ENCODE data around the gene GDF11. TPM values are rescaled to one million over a fixed set of nuclear protein-coding genes. Genes with fewer than 3 reads are reported as not detected.

GDF11 gene
- total and polyA plus RNA-seq, 2 of the 4 experiments (the other 2 are of a cell fraction), result 2.7 to 12.9 TPM

DNA sequence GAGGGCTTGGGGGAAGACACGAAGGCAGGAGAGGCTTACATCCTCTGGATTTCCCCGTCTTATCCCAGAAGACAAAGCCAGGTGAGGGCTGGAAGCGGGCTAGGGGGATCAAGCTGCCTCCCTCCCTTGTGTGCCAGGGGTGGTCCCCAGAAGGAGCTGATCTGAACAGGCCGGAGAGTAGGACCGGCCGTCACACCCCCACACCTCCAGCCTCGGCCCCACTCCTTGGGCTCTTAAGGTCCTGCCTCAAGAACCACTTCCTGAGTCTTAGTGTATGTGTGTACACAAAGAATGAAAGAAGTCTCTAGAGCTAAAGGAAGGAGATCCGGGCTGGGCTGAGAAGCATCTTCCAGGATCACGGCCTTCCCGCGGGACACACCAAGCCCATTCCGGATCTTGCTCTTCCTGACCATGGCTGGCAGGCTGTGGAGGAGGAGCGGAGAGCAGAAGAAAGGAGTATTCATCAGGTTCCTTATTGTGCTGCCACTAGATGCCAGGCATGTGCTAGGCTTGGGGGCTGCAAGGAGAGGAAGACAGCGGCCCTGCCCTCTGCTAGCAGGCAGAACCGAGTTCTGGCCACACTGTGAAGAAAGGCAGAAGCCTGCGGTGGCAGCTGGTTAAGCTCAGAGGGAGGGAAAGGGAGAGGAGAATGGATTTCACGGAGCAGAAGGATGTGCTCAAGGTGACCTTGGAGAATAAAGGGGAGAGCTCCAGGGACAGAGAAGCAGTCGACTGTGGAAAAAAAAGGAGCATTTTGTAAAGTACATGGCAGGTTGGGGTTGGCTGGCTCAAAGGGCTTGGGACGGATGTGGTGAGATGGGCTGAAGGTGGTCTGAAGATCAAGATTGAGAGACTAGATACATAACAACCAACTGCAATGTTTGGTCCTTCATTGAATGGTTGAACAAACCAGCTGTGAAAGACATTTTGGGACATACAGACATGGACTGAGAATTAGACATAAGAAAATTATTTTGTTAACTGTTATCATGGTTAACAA lies 12.8 kb upstream of the GDF11 start:
- peak overlapping the region; percentile 92 for H3K9ac ChIP-seq (ENCODE audit: low read depth, low read length)
- TF ChIP-seq, protein P1, sequence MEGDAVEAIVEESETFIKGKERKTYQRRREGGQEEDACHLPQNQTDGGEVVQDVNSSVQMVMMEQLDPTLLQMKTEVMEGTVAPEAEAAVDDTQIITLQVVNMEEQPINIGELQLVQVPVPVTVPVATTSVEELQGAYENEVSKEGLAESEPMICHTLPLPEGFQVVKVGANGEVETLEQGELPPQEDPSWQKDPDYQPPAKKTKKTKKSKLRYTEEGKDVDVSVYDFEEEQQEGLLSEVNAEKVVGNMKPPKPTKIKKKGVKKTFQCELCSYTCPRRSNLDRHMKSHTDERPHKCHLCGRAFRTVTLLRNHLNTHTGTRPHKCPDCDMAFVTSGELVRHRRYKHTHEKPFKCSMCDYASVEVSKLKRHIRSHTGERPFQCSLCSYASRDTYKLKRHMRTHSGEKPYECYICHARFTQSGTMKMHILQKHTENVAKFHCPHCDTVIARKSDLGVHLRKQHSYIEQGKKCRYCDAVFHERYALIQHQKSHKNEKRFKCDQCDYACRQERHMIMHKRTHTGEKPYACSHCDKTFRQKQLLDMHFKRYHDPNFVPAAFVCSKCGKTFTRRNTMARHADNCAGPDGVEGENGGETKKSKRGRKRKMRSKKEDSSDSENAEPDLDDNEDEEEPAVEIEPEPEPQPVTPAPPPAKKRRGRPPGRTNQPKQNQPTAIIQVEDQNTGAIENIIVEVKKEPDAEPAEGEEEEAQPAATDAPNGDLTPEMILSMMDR (conservative IDR thresholded peaks at IDR 0.05; ENCODE audit: low read depth, low read length), result 0 out of 2 replicates have a peak, but pooled peaks have one; percentile 12
- peak; percentile 90 for TF ChIP-seq POLR2A (IDR thresholded peaks at IDR 0.05; ENCODE audit: low read depth, low read length)
- no peak for TF ChIP-seq RCOR1 (IDR thresholded peaks at IDR 0.05; ENCODE audit: insufficient replicate concordance, low read length)
- TF ChIP-seq MAFK (IDR thresholded peaks at IDR 0.05; ENCODE audit: low read depth, low read length), result no peak
- no peak for TF ChIP-seq MAZ (IDR thresholded peaks at IDR 0.05; ENCODE audit: borderline replicate concordance, low read depth, low read length)
- TF ChIP-seq, protein P2, sequence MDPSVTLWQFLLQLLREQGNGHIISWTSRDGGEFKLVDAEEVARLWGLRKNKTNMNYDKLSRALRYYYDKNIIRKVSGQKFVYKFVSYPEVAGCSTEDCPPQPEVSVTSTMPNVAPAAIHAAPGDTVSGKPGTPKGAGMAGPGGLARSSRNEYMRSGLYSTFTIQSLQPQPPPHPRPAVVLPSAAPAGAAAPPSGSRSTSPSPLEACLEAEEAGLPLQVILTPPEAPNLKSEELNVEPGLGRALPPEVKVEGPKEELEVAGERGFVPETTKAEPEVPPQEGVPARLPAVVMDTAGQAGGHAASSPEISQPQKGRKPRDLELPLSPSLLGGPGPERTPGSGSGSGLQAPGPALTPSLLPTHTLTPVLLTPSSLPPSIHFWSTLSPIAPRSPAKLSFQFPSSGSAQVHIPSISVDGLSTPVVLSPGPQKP (IDR thresholded peaks at IDR 0.05; ENCODE audit: borderline replicate concordance, low read depth, low read length), result no peak
- TF ChIP-seq BHLHE40 (IDR thresholded peaks at IDR 0.05; ENCODE audit: low read depth, low read length), result no peak
- no peak for TF ChIP-seq RFX5 (IDR thresholded peaks at IDR 0.05; ENCODE audit: low read depth, low read length)
- no peak for TF ChIP-seq CHD1 (IDR thresholded peaks at IDR 0.05; ENCODE audit: low read depth, low read length)
- TF ChIP-seq, protein P3, sequence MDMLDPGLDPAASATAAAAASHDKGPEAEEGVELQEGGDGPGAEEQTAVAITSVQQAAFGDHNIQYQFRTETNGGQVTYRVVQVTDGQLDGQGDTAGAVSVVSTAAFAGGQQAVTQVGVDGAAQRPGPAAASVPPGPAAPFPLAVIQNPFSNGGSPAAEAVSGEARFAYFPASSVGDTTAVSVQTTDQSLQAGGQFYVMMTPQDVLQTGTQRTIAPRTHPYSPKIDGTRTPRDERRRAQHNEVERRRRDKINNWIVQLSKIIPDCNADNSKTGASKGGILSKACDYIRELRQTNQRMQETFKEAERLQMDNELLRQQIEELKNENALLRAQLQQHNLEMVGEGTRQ (IDR thresholded peaks at IDR 0.05; ENCODE audit: low read depth, low read length), result no peak
- no peak for TF ChIP-seq NFE2L2 (IDR thresholded peaks at IDR 0.05; ENCODE audit: low read depth, low read length)
- no peak for TF ChIP-seq CEBPB (IDR thresholded peaks at IDR 0.05; ENCODE audit: low read depth, low read length)
- H3K9me1 ChIP-seq (ENCODE audit: insufficient read depth, low read length), result no peaks in the 10 kb centered on the region
- intact Hi-C loops (cut with micrococcal nuclease) (no loop called here), in situ Hi-C loops (cut with MboI; ENCODE audit: low sequenced_read_pairs) (no loop called here), dilution Hi-C loops (cut with HindIII; ENCODE audit: low sequenced_read_pairs, unreplicated experiment) (no loop called here)
- H3K4me3 ChIP-seq (ENCODE audit: insufficient read depth, low read depth, low read length), result peak overlapping the region; percentile 90
- H2BK15ac ChIP-seq (ENCODE audit: low read depth, low read length), result peak overlapping the region; percentile 83; the same call in 1 of the 3 replicates
- ATAC-seq (ENCODE audit: low read depth), result peak; percentile 25
- ChIA-PET POLR2A (ENCODE audit: unreplicated experiment) (interaction anchor here (0.6 to 1.7 kb wide), 4 partner anchors 8 to 277 kb away, joined by 3 to 8 read pairs (median 4); partner anchors contain the start of genes PYM1 and RDH5), CTCF (interaction anchor here (0.7 to 2.0 kb wide), 3 partner anchors 8 to 55 kb away, joined by 3 to 16 read pairs (median 3); no protein-coding TSS in a partner anchor)
- peak overlapping the region; percentile 100 for H4K91ac ChIP-seq (ENCODE audit: insufficient read depth, low read depth, low read length)
- H2AFZ ChIP-seq (replicated peaks; ENCODE audit: low read length, poor library complexity), result peak overlapping the region; percentile 94
- H3K18ac ChIP-seq (ENCODE audit: low read depth, low read length), result peak overlapping the region; percentile 33
- H2BK120ac ChIP-seq (ENCODE audit: low read depth, low read length), result peak overlapping the region; percentile 98
- TSS peak; percentile 72 for BruUV-seq (replicated peaks)
- peaks cover 40% of the 10 kb centered on the region for H4K20me1 ChIP-seq (ENCODE audit: insufficient read depth, low read length)
- H3K4ac ChIP-seq (ENCODE audit: low read depth, low read length), result peak overlapping the region; percentile 100
- peak overlapping the region; percentile 99 for H2BK5ac ChIP-seq (ENCODE audit: low read depth, low read length, poor library complexity, severe bottlenecking)
- H3K23ac ChIP-seq (ENCODE audit: low read depth, low read length), result peak overlapping the region; percentile 98
- H3K14ac ChIP-seq (replicated peaks; ENCODE audit: low read depth, low read length), result peak overlapping the region; percentile 99
- peaks cover under 1 to 58% of the 10 kb centered on the region in 2 experiments for H3K79me1 ChIP-seq (ENCODE audit: low read depth in 1 of 2, low read length in 2 of 2)
- H3K9me3 ChIP-seq (ENCODE audit: control insufficient read depth, insufficient read depth, low read length), result no peaks in the 10 kb centered on the region
- H3K36me3 ChIP-seq (ENCODE audit: control insufficient read depth, insufficient read depth, low read length), result peaks cover 21% of the 10 kb centered on the region
- peaks cover 8% of the 10 kb centered on the region for H3K4me1 ChIP-seq (ENCODE audit: control insufficient read depth, insufficient read depth, low read length)
- H3K4me2 ChIP-seq (ENCODE audit: low read depth, low read length), result peak overlapping the region; percentile 71
- peak overlapping the region; percentile 100 for H2AK9ac ChIP-seq (replicated peaks; ENCODE audit: low read depth, low read length, poor library complexity)
- peak overlapping the region; percentile 39 for H4K5ac ChIP-seq (ENCODE audit: low read depth, low read length)
- no peaks in the 10 kb centered on the region for H3K27me3 ChIP-seq (ENCODE audit: control insufficient read depth, insufficient read depth, low read length)
- peak overlapping the region; percentile 82 for H2BK20ac ChIP-seq (ENCODE audit: low read depth, low read length)
- 15% methylated on average over 5 of the region's 19 CpGs; no CpG with 5 or more reads in 1 of the 2 experiments for WGBS, 2 experiments (ENCODE audit: extremely low coverage in 2 of 2, insufficient read length in 1 of 2)
- peak overlapping the region; percentile 98 for H3K27ac ChIP-seq (ENCODE audit: insufficient read depth, low read length)
- DNase-seq, result peak; percentile 74
- H4K8ac ChIP-seq (ENCODE audit: low read depth in 2 of 2, low read length in 2 of 2), result peak overlapping the region; percentile 30 to 97; a peak in 3 of 4 replicates
- H3K56ac ChIP-seq (ENCODE audit: extremely low read depth, insufficient read depth, low read length), result peak overlapping the region; percentile 98
- H2AK5ac ChIP-seq (ENCODE audit: low read depth, low read length), result peak overlapping the region; percentile 99

All from IMR-90 (cell line).